H1 (cell line): ENCODE measurements around the gene SEMA3B. TPM values are rescaled to one million over a fixed set of nuclear protein-coding genes. Genes with fewer than 3 reads are reported as not detected.

Experiments
- CTCF ChIA-PET: fragments of 300-600 bp; sonication (Branson Sonifier 250); formaldehyde crosslinking; loops from one replicate; lab custom pipeline; 2021; ENCODE audit not compliant: partially characterized antibody; lab: Charles Lee
- POLR2A ChIA-PET: fragments of 300-600 bp; sonication (Branson Sonifier 250); formaldehyde crosslinking; loops from one replicate; lab custom pipeline; 2021; ENCODE audit warnings: inconsistent platforms; ENCODE audit not compliant: partially characterized antibody; lab: Charles Lee
- DNase-seq, 2 experiments: peaks; one replicate each; pipeline versions ENCODE4 v3.0.0 to v3.0.0-alpha.2; 2010 to 2022; ENCODE audit warnings: low spot score in 2 of 2, low read depth in 1 of 2, mixed read lengths in 1 of 2
- FAIRE-seq: peaks from 2 replicates; lab custom pipeline; 2011; peaks lifted over from hg19 to GRCh38; lab: Jason Lieb, UNC
- H2AFZ ChIP-seq: 2 replicates; pipeline ENCODE4 v1.8.1; 2012; ENCODE audit warnings: low read length, inconsistent platforms
- H2AK5ac ChIP-seq: 2 replicates; pipeline ENCODE4 v1.6.1; 2013; ENCODE audit warnings: low read depth, low read length
- H2BK120ac ChIP-seq: replicated peaks from 2 replicates; pipeline ENCODE3; 2013; ENCODE audit warnings: low read depth, low read length, inconsistent platforms
- H2BK12ac ChIP-seq: 2 replicates; pipeline ENCODE4 v1.6.1; 2013; ENCODE audit warnings: low read depth, low read length
- H2BK15ac ChIP-seq: 2 replicates; pipeline ENCODE4 v1.6.1; 2013; ENCODE audit warnings: low read length
- H2BK20ac ChIP-seq: 2 replicates; pipeline ENCODE4 v1.6.1; 2013; ENCODE audit warnings: low read length
- H2BK5ac ChIP-seq: 2 replicates; pipeline ENCODE4 v1.6.1; 2013; ENCODE audit warnings: low read depth, low read length
- H3K14ac ChIP-seq: 2 replicates; pipeline ENCODE4 v1.6.1; 2013; ENCODE audit warnings: inconsistent platforms; ENCODE audit not compliant: insufficient read length
- H3K18ac ChIP-seq: 2 replicates; pipeline ENCODE4 v1.6.1; 2013; ENCODE audit warnings: low read length; ENCODE audit errors: extremely low read depth
- H3K23ac ChIP-seq: 2 replicates; pipeline ENCODE4 v1.6.1; 2013; ENCODE audit warnings: inconsistent platforms; ENCODE audit not compliant: insufficient read length
- H3K23me2 ChIP-seq: 2 replicates; pipeline ENCODE4 v1.6.1; 2013; ENCODE audit warnings: low read depth, low read length
- H3K27ac ChIP-seq: 2 replicates; pipeline ENCODE4 v1.6.1; 2011; ENCODE audit warnings: low read depth, low read length, inconsistent platforms
- H3K27me3 ChIP-seq, 4 experiments: replicated peaks in 1 of 4; 1 replicate in 1 of 4; 2 replicates in 3 of 4; pipeline versions ENCODE4 v1.6.1 to v1.8.1; 2011 to 2013; ENCODE audit warnings: low read length in 3 of 4, mild to moderate bottlenecking in 3 of 4, inconsistent platforms in 2 of 4, mixed read lengths in 2 of 4, moderate library complexity in 1 of 4; ENCODE audit not compliant: control insufficient read depth in 3 of 4, insufficient read depth in 3 of 4; ENCODE audit errors: extremely low read depth in 1 of 4
- H3K36me3 ChIP-seq, 4 experiments: 2 replicates each; pipeline versions ENCODE4 v1.6.1 to v1.8.1; 2011 to 2013; ENCODE audit warnings: mild to moderate bottlenecking in 4 of 4, low read length in 3 of 4, moderate library complexity in 2 of 4, control low read depth in 1 of 4, inconsistent platforms in 1 of 4; ENCODE audit not compliant: insufficient read depth in 4 of 4, control insufficient read depth in 2 of 4
- H3K4ac ChIP-seq: replicated peaks from 2 replicates; pipeline ENCODE3; 2013; ENCODE audit warnings: low read length, low read depth, mixed read lengths, inconsistent platforms; ENCODE audit not compliant: insufficient read length
- H3K4me1 ChIP-seq, 4 experiments: replicated peaks in 1 of 4; 1 replicate in 1 of 4; 2 replicates in 3 of 4; pipeline versions ENCODE4 v1.6.1 to v1.8.1; 2011 to 2013; ENCODE audit warnings: low read length in 3 of 4, inconsistent platforms in 2 of 4, mixed read lengths in 1 of 4; ENCODE audit not compliant: insufficient read depth in 4 of 4, control insufficient read depth in 3 of 4
- H3K4me2 ChIP-seq, 2 experiments: 2 replicates each; pipeline versions ENCODE4 v1.6.1 to v1.8.1; 2011 to 2013; ENCODE audit warnings: low read depth in 2 of 2, low read length in 2 of 2, control low read depth in 1 of 2, inconsistent platforms in 1 of 2, mild to moderate bottlenecking in 1 of 2; ENCODE audit not compliant: insufficient read depth in 1 of 2
- H3K4me3 ChIP-seq, 4 experiments: fragments of 200-600, 300-600 bp in 1 of 4; sonication (generic), shearing (Covaris generic), sonication (Bioruptor Twin) in 1 of 4; 2 replicates each; pipeline versions ENCODE4 v1.5.1 to v1.8.1; 2011 to 2016; ENCODE audit warnings: low read length in 4 of 4, low read depth in 3 of 4, control low read depth in 2 of 4, inconsistent platforms in 2 of 4, mild to moderate bottlenecking in 2 of 4, mixed read lengths in 1 of 4, moderate library complexity in 1 of 4; ENCODE audit not compliant: insufficient read depth in 2 of 4; ENCODE audit errors: extremely low read depth in 1 of 4
- H3K56ac ChIP-seq: replicated peaks from 2 replicates; pipeline ENCODE3; 2013; ENCODE audit warnings: low read depth, mild to moderate bottlenecking, mixed read lengths, low read length, inconsistent platforms; ENCODE audit not compliant: insufficient read length
- H3K79me1 ChIP-seq: 2 replicates; pipeline ENCODE4 v1.6.1; 2013; ENCODE audit warnings: low read depth, low read length, control low read depth
- H3K79me2 ChIP-seq, 2 experiments: 2 replicates each; pipeline versions ENCODE4 v1.6.1 to v1.8.1; 2012 to 2013; ENCODE audit warnings: low read length in 2 of 2, mild to moderate bottlenecking in 2 of 2, inconsistent platforms in 1 of 2; ENCODE audit not compliant: insufficient read depth in 2 of 2, control insufficient read depth in 1 of 2
- H3K9ac ChIP-seq, 4 experiments: replicated peaks in 1 of 4; 1 replicate in 1 of 4; 2 replicates in 3 of 4; pipeline versions ENCODE4 v1.6.1 to v1.8.1; 2011 to 2013; ENCODE audit warnings: low read depth in 3 of 4, low read length in 3 of 4, control low read depth in 2 of 4, mild to moderate bottlenecking in 2 of 4, moderate library complexity in 2 of 4, inconsistent platforms in 1 of 4; ENCODE audit errors: extremely low read depth in 1 of 4
- H3K9me3 ChIP-seq, 2 experiments: 2 replicates each; pipeline versions ENCODE4 v1.6.1 to v1.8.1; 2012 to 2013; ENCODE audit warnings: mild to moderate bottlenecking in 2 of 2, moderate library complexity in 2 of 2, control low read depth in 1 of 2, inconsistent platforms in 1 of 2, low read depth in 1 of 2, low read length in 1 of 2, mixed read lengths in 1 of 2; ENCODE audit not compliant: insufficient read depth in 2 of 2
- H4K20me1 ChIP-seq, 2 experiments: replicated peaks in 1 of 2; 2 replicates each; pipeline versions ENCODE3 to v1.8.1; 2011 to 2013; ENCODE audit warnings: inconsistent platforms in 2 of 2, low read length in 2 of 2, mild to moderate bottlenecking in 1 of 2; ENCODE audit not compliant: insufficient read depth in 2 of 2, control insufficient read depth in 1 of 2
- H4K5ac ChIP-seq: 2 replicates; pipeline ENCODE4 v1.6.1; 2013; ENCODE audit warnings: low read length, low read depth, mixed read lengths, inconsistent platforms; ENCODE audit not compliant: insufficient read length
- H4K8ac ChIP-seq: 2 replicates; pipeline ENCODE4 v1.8.0; 2013; ENCODE audit warnings: mild to moderate bottlenecking, moderate library complexity, low read length, inconsistent platforms; ENCODE audit not compliant: insufficient read depth; ENCODE audit errors: extremely low read depth
- H4K91ac ChIP-seq: replicated peaks from 2 replicates; pipeline ENCODE3; 2013; ENCODE audit warnings: low read length, mixed read lengths, inconsistent platforms; ENCODE audit not compliant: insufficient read length
- BACH1 ChIP-seq: IDR thresholded peaks from 2 replicates; pipeline ENCODE4 v1.6.1; 2012; ENCODE audit warnings: low read length, improper control_type of control experiment
- BCL11A ChIP-seq, 2 experiments: IDR thresholded peaks; one replicate each; pipeline ENCODE4 v1.6.1; 2011; ENCODE audit warnings: low read depth in 2 of 2, low read length in 2 of 2, mild to moderate bottlenecking in 2 of 2
- EGR1 ChIP-seq: IDR thresholded peaks from 2 replicates; pipeline ENCODE4 v1.6.1; 2011; ENCODE audit warnings: low read depth, low read length, borderline replicate concordance
- EZH2 ChIP-seq: fragments of 200-600 bp; sonication (generic); IDR thresholded peaks from 2 replicates; pipeline ENCODE4 v1.7.1; 2012; ENCODE audit warnings: low read depth, mild to moderate bottlenecking, moderate library complexity, low read length, inconsistent platforms; ENCODE audit not compliant: severe bottlenecking
- KDM5A ChIP-seq: fragments of 200-600 bp; IDR thresholded peaks from 2 replicates; pipeline ENCODE4 v1.7.1; 2012; ENCODE audit warnings: mild to moderate bottlenecking, low read length, inconsistent platforms, mixed read lengths
- NANOG ChIP-seq: IDR thresholded peaks from 2 replicates; pipeline ENCODE4 v1.6.1; 2011; ENCODE audit warnings: low read length, low read depth, mild to moderate bottlenecking, inconsistent platforms; ENCODE audit not compliant: insufficient read depth, poor library complexity, severe bottlenecking
- RAD21 ChIP-seq, 2 experiments: IDR thresholded peaks in 1 of 2; conservative IDR thresholded peaks in 1 of 2; 2 replicates each; pipeline ENCODE4 v1.6.1; 2011; ENCODE audit warnings: low read depth in 2 of 2, low read length in 2 of 2, improper control_type of control experiment in 1 of 2, inconsistent platforms in 1 of 2, mild to moderate bottlenecking in 1 of 2, moderate library complexity in 1 of 2
- WGBS, 2 experiments: shearing (Covaris generic) in 1 of 2; methylation state at CpG; one replicate each; pipeline versions ENCODE4 v1.1.6 to v1.1.7; 2013 to 2015; ENCODE audit warnings: low lambda C conversion rate in 2 of 2, mixed read lengths in 2 of 2, inconsistent platforms in 1 of 2, low coverage in 1 of 2, missing lambda C conversion rate in 1 of 2; ENCODE audit not compliant: insufficient replicate concordance in 2 of 2, insufficient coverage in 1 of 2, insufficient read length in 1 of 2; ENCODE audit errors: extremely low coverage in 1 of 2, missing lambda C conversion rate in 1 of 2; 5-methylcytosine and 5-hydroxymethylcytosine counted together
- polyA plus RNA-seq, 7 experiments: library from polyadenylated mRNA; depleted of rRNA in 3 of 7; stranded (reverse) in 5 of 7; unstranded in 2 of 7; fragments of >200 nt in 5 of 7; fragments of 200-250 nt in 2 of 7; gene quantifications; 1 replicate in 5 of 7; 2 replicates in 1 of 7; 4 replicates in 1 of 7; pipeline versions ENCODE4 v1.2.1 to v1.2.3, GENCODE V29; 2011 to 2013; ENCODE audit warnings: missing spikeins in 2 of 7, mixed read lengths in 2 of 7
- total RNA-seq: library from RNA; stranded (reverse); fragmentation: NEBNext Ultra II Directional; extraction: Animal tissue kit (Norgen Biotek cat#: 25700); gene quantifications from 2 replicates; pipeline ENCODE4 v1.2.1, GENCODE V29; 2021

The SEMA3B gene
- total and polyA plus RNA-seq, 2 of the 8 experiments (the other 6 are each of a cell fraction or from before 2014, with no cell fraction given): 3.0 to 4.7 TPM

DNA sequence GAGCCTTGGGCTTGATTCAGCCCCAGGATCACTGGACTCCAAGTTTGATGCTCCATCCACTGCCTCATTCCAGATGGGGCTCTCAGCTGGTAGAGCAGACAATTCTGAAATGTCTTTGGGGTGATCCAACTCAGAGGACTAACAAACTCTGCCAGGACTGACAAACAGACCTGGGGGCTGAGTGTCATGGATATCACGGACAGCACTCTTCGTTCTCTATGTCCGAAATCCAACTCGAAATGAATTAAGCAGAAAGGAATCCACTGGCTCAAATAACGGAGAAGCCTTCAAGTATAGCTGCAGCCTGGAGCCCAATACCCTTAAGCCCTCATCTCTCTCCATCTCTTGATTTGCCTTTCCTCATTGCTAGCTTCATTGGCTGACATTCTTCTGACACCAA lies 49.7 kb upstream of the SEMA3B start:
- H3K9ac ChIP-seq: no peak overlapping the region
- H3K14ac ChIP-seq: no peak overlapping the region
- no peaks in the 10 kb centered on the region for H3K36me3 ChIP-seq
- peaks cover 0 to 2% (median 0%) of the 10 kb centered on the region in 4 experiments; a peak in 1 of 7 replicates for H3K27me3 ChIP-seq
- H3K23me2 ChIP-seq: no peaks in the 10 kb centered on the region
- H4K5ac ChIP-seq: no peak overlapping the region
- no peak overlapping the region for H3K4me2 ChIP-seq
- FAIRE-seq: no peak
- H3K79me1 ChIP-seq: no peaks in the 10 kb centered on the region
- H3K56ac ChIP-seq: no peak overlapping the region
- WGBS, 2 experiments: 93% methylated on average over 5 of the region's 5 CpGs; no CpG with 5 or more reads in 1 of the 2 experiments
- ChIA-PET CTCF (interaction anchor here (0.6 to 48.1 kb wide), 6 partner anchors 8 to 196 kb away, joined by 3 to 2149 read pairs (median 320); partner anchors contain the start of genes GNAI2, GNAT1, LSMEM2 and SEMA3B), POLR2A (interaction anchor here (1.0 to 3.9 kb wide), 7 partner anchors 14 to 66 kb away, joined by 3 to 23 read pairs (median 3); partner anchors contain the start of genes GNAI2 and SLC38A3)
- no peak for DNase-seq
- H3K4me1 ChIP-seq: peaks cover 0 to 3% (median 1%) of the 10 kb centered on the region in 4 experiments; a peak in 5 of 7 replicates
- no peaks in the 10 kb centered on the region for H3K9me3 ChIP-seq
- H2BK20ac ChIP-seq: no peak overlapping the region
- no peak overlapping the region for H2AFZ ChIP-seq
- no peak overlapping the region for H3K18ac ChIP-seq
- no peak overlapping the region for H3K4me3 ChIP-seq
- no peak overlapping the region for H3K27ac ChIP-seq
- H2BK15ac ChIP-seq: no peak overlapping the region
- TF ChIP-seq KDM5A (no peak), BCL11A (IDR thresholded peaks at IDR 0.05; ENCODE audit: low read depth in 2 of 2, low read length in 2 of 2) (no peak), RAD21 (IDR thresholded peaks at IDR 0.05 in 1 of 2, conservative IDR thresholded peaks at IDR 0.05 in 1 of 2; ENCODE audit: low read depth in 2 of 2, low read length in 2 of 2) (no peak), NANOG (no peak), BACH1 (no peak), EZH2 (no peak), EGR1 (no peak)
- TF ChIP-seq, all 59 proteins: peak for 0
- Histone ChIP-seq H4K8ac (no peak overlapping the region), H3K79me2 (no peaks in the 10 kb centered on the region), H2BK12ac (no peak overlapping the region), H4K20me1 (no peaks in the 10 kb centered on the region), H4K91ac (no peak overlapping the region), H3K4ac (no peak overlapping the region), H2BK5ac (no peak overlapping the region), H2BK120ac (no peak overlapping the region), H3K23ac (no peak overlapping the region), H2AK5ac (no peak overlapping the region)
